CD14-positive monocyte (primary cell): Measurements from ENCODE around the gene APLF. TPM values are rescaled to one million over a fixed set of nuclear protein-coding genes. Genes with fewer than 3 reads are reported as not detected.

ENCODE experiments used
- DNase-seq, 3 donors: peaks; one replicate each; pipeline ENCODE4 v3.0.0-alpha.2; 2011 to 2022
- H2AFZ ChIP-seq: 2 replicates; pipeline ENCODE4 v1.6.0; 2012; ENCODE audit warnings: mild to moderate bottlenecking, low read depth, low read length, inconsistent platforms; ENCODE audit not compliant: insufficient read depth, poor library complexity, severe bottlenecking
- H3K27ac ChIP-seq, 2 donors: 1 replicate in 1 of 2; 2 replicates in 1 of 2; pipeline ENCODE4 v1.5.1; 2012 to 2013; ENCODE audit warnings: low read length in 2 of 2, control low read depth in 1 of 2, inconsistent platforms in 1 of 2, low read depth in 1 of 2, mild to moderate bottlenecking in 1 of 2
- H3K27me3 ChIP-seq, 2 donors: one replicate each; pipeline versions ENCODE4 v1.6.0 to v1.6.1; 2011 to 2013; ENCODE audit warnings: low read length in 2 of 2; ENCODE audit not compliant: control insufficient read depth in 2 of 2, insufficient read depth in 2 of 2
- H3K36me3 ChIP-seq, 2 donors: replicated peaks in 1 of 2; 1 replicate in 1 of 2; 2 replicates in 1 of 2; pipeline versions ENCODE4 v1.5.1 to v1.6.1; 2012 to 2013; ENCODE audit warnings: low read length in 2 of 2, control low read depth in 1 of 2, inconsistent platforms in 1 of 2, mild to moderate bottlenecking in 1 of 2; ENCODE audit not compliant: insufficient read depth in 2 of 2, control insufficient read depth in 1 of 2
- H3K4me1 ChIP-seq, 2 donors: 1 replicate in 1 of 2; 2 replicates in 1 of 2; pipeline versions ENCODE4 v1.5.1 to v1.6.1; 2012 to 2013; ENCODE audit warnings: low read length in 2 of 2, control low read depth in 1 of 2, inconsistent platforms in 1 of 2, mild to moderate bottlenecking in 1 of 2, moderate library complexity in 1 of 2; ENCODE audit not compliant: insufficient read depth in 2 of 2, control insufficient read depth in 1 of 2
- H3K4me2 ChIP-seq: replicated peaks from 2 replicates; pipeline ENCODE3; 2012; ENCODE audit warnings: low read length, moderate library complexity, mild to moderate bottlenecking; ENCODE audit not compliant: poor library complexity, severe bottlenecking; ENCODE audit errors: extremely low read depth
- H3K4me3 ChIP-seq, 3 experiments: fragments of 200-600 bp in 1 of 3; sonication (generic) in 1 of 3; replicated peaks in 1 of 3; 1 replicate in 2 of 3; 2 replicates in 1 of 3; pipeline ENCODE4 v1.5.1; 2011 to 2013; ENCODE audit warnings: low read length in 3 of 3, mild to moderate bottlenecking in 3 of 3, control low read depth in 2 of 3, low read depth in 2 of 3, inconsistent platforms in 1 of 3, moderate library complexity in 1 of 3
- H3K79me2 ChIP-seq: 2 replicates; pipeline ENCODE4 v1.6.0; 2012; ENCODE audit warnings: mild to moderate bottlenecking, control low read depth, inconsistent platforms, low read length, moderate library complexity; ENCODE audit not compliant: insufficient read depth
- H3K9ac ChIP-seq: 2 replicates; pipeline ENCODE4 v1.6.0; 2017; ENCODE audit warnings: low read length, mild to moderate bottlenecking; ENCODE audit not compliant: insufficient read depth, poor library complexity, severe bottlenecking
- H3K9me3 ChIP-seq, 2 donors: replicated peaks in 1 of 2; 1 replicate in 1 of 2; 2 replicates in 1 of 2; pipeline versions ENCODE4 v1.5.1 to v1.6.1; 2012 to 2013; ENCODE audit warnings: low read length in 2 of 2, control low read depth in 1 of 2; ENCODE audit not compliant: control insufficient read depth in 1 of 2, insufficient read depth in 1 of 2
- H4K20me1 ChIP-seq: 2 replicates; pipeline ENCODE4 v1.6.0; 2012; ENCODE audit warnings: mild to moderate bottlenecking, low read length, control low read depth, moderate library complexity; ENCODE audit not compliant: insufficient read depth
- H3K27ac Mint-ChIP-seq, 7 donors: one replicate each; pipeline ENCODE4 v1.8.0; 2020; ENCODE audit warnings: mild to moderate bottlenecking in 7 of 7, mixed read lengths in 7 of 7, moderate library complexity in 6 of 7, inconsistent platforms in 2 of 7
- H3K27me3 Mint-ChIP-seq, 3 donors: one replicate each; pipeline ENCODE4 v1.8.0; 2021 to 2022; ENCODE audit warnings: low read depth in 3 of 3, mild to moderate bottlenecking in 3 of 3, mixed read lengths in 3 of 3, moderate library complexity in 3 of 3, inconsistent platforms in 1 of 3
- H3K36me3 Mint-ChIP-seq, 2 donors: one replicate each; pipeline ENCODE4 v1.8.0; 2020; ENCODE audit warnings: mixed read lengths in 2 of 2, inconsistent platforms in 1 of 2, mild to moderate bottlenecking in 1 of 2
- H3K4me1 Mint-ChIP-seq: one replicate; pipeline ENCODE4 v1.8.0; 2020; ENCODE audit warnings: mild to moderate bottlenecking, mixed read lengths
- H3K4me3 Mint-ChIP-seq, 2 donors: one replicate each; pipeline ENCODE4 v1.8.0; 2020; ENCODE audit warnings: mild to moderate bottlenecking in 2 of 2, mixed read lengths in 2 of 2, moderate library complexity in 1 of 2
- H3K9me3 Mint-ChIP-seq, 7 donors: one replicate each; pipeline ENCODE4 v1.8.0; 2020 to 2022; ENCODE audit warnings: mixed read lengths in 7 of 7, mild to moderate bottlenecking in 6 of 7, moderate library complexity in 6 of 7, inconsistent platforms in 2 of 7
- CTCF ChIP-seq: fragments of 200-600 bp; IDR thresholded peaks from one replicate; pipeline ENCODE4 v1.8.0; 2022; ENCODE audit warnings: antibody characterized with exemption, mild to moderate bottlenecking
- WGBS: methylation state at CpG from one replicate; pipeline ENCODE4 v1.1.5; 2013; ENCODE audit warnings: missing lambda C conversion rate; ENCODE audit not compliant: insufficient coverage; 5-methylcytosine and 5-hydroxymethylcytosine counted together
- intact Hi-C, 2 donors: fragments of 100-400 bp; cut with micrococcal nuclease; formaldehyde crosslinking; loops; one replicate each; pipeline versions ENCODE4 v1.15.0 to v1.15.1; 2023
- polyA plus RNA-seq, 3 donors: library from polyadenylated mRNA; depleted of rRNA in 1 of 3; unstranded in 2 of 3; stranded (reverse) in 1 of 3; fragments of 300-500 nt in 2 of 3; fragments of >200 nt in 1 of 3; fragmentation: Illumina TruSeq in 2 of 3; gene quantifications; 1 replicate in 2 of 3; 2 replicates in 1 of 3; pipeline ENCODE4 v1.2.3, GENCODE V29; 2012 to 2021

The APLF gene
- polyA plus RNA-seq, 3 donors = 0.77 to 1.8 (median 1.2) TPM

GRCh38 chr2:68428746-68429145, 38.6 kb upstream of the APLF start:
- peak overlapping the region in 1 of 2 donors; percentile 91 for H3K27ac ChIP-seq
- no peaks in the 10 kb centered on the region for H3K27me3 ChIP-seq
- peak overlapping the region in 1 of 3 experiments; percentile 46 for H3K4me3 ChIP-seq
- WGBS = no CpG with 5 or more reads among the region's 1 CpG
- peaks cover 59% of the 10 kb centered on the region in 2 donors for H3K4me1 ChIP-seq
- H3K36me3 ChIP-seq = no peaks in the 10 kb centered on the region
- H3K9me3 ChIP-seq = peaks cover 0 to 5% of the 10 kb centered on the region in 2 donors
- Mint-ChIP-seq H3K9me3 (peaks cover 0 to 6% (median 2%) of the 10 kb centered on the region in 7 donors), H3K27ac (peak overlapping the region in 4 of 7 donors; percentile 30 to 99 (median 98)), H3K36me3 (peaks cover 0 to 3% of the 10 kb centered on the region in 2 donors), H3K27me3 (peaks cover 0 to 6% (median 0%) of the 10 kb centered on the region in 3 donors), H3K4me3 (no peak overlapping the region), H3K4me1 (peaks cover 28% of the 10 kb centered on the region)
- no peak for TF ChIP-seq CTCF
- DNase-seq = no peak
- no peaks in the 10 kb centered on the region for H4K20me1 ChIP-seq
- no peak overlapping the region for H2AFZ ChIP-seq
- peak overlapping the region; percentile 42 for H3K4me2 ChIP-seq
- peaks cover 4% of the 10 kb centered on the region for H3K79me2 ChIP-seq
- intact Hi-C loops = loop anchor here (5.0 to 10.0 kb wide), 3 partner anchors 41 to 174 kb away; partner anchors contain the start of genes PLEK (in 1 of the 2) and PPP3R1 (in 1 of the 2)
- H3K9ac ChIP-seq = no peak overlapping the region

- peak overlapping the region in 2 of 7 donors; percentile 10 to 45 for H3K27ac Mint-ChIP-seq
- H3K9me3 Mint-ChIP-seq = peaks cover 0 to 6% (median 2%) of the 10 kb centered on the region in 7 donors
- H3K4me3 Mint-ChIP-seq = no peak overlapping the region
Observed at GRCh38 chr2:68429311-68429826, 38.0 kb upstream of the APLF start.

More at GRCh38 chr2:68429311-68429826, 38.0 kb upstream of the APLF start:
- H4K20me1 ChIP-seq = no peaks in the 10 kb centered on the region
- H3K4me2 ChIP-seq = no peak overlapping the region
- intact Hi-C loops = loop anchor here (5.0 to 10.0 kb wide), 3 partner anchors 42 to 175 kb away; partner anchors contain the start of genes PLEK (in 1 of the 2) and PPP3R1 (in 1 of the 2)
- no peaks in the 10 kb centered on the region for H3K36me3 ChIP-seq
- TF ChIP-seq CTCF = no peak
- H3K36me3 Mint-ChIP-seq = peaks cover 0 to 3% of the 10 kb centered on the region in 2 donors
- no peak overlapping the region for H3K27ac ChIP-seq
- H3K27me3 ChIP-seq = no peaks in the 10 kb centered on the region
- H3K4me3 ChIP-seq = no peak overlapping the region
- H3K79me2 ChIP-seq = peaks cover 4% of the 10 kb centered on the region
- peaks cover 28% of the 10 kb centered on the region for H3K4me1 Mint-ChIP-seq
- peaks cover 0 to 5% of the 10 kb centered on the region in 2 donors for H3K9me3 ChIP-seq
- peaks cover 53% of the 10 kb centered on the region in 2 donors for H3K4me1 ChIP-seq
- H3K9ac ChIP-seq = no peak overlapping the region
- H3K27me3 Mint-ChIP-seq = peaks cover 0 to 6% (median 0%) of the 10 kb centered on the region in 3 donors
- DNase-seq = no peak
- no peak overlapping the region for H2AFZ ChIP-seq
- WGBS = 93% methylated on average over 3 of the region's 7 CpGs
